SH-SY5Y (cell line): Measurements from ENCODE around the gene EIF4A3.

Experiments used
- GATA2 ChIP-seq: IDR thresholded peaks from 2 replicates; pipeline ENCODE4 v1.6.1; 2011; ENCODE audit warnings: mild to moderate bottlenecking, low read depth, low read length
- GATA3 ChIP-seq: IDR thresholded peaks from 2 replicates; pipeline ENCODE4 v1.6.1; 2011; ENCODE audit warnings: low read depth, mild to moderate bottlenecking, low read length, moderate library complexity

The EIF4A3 gene

GRCh38 chr17:80182118-80182844 lies 35.4 kb upstream of the EIF4A3 start:
- no peak for TF ChIP-seq GATA3
- TF ChIP-seq GATA2, result no peak

DNA sequence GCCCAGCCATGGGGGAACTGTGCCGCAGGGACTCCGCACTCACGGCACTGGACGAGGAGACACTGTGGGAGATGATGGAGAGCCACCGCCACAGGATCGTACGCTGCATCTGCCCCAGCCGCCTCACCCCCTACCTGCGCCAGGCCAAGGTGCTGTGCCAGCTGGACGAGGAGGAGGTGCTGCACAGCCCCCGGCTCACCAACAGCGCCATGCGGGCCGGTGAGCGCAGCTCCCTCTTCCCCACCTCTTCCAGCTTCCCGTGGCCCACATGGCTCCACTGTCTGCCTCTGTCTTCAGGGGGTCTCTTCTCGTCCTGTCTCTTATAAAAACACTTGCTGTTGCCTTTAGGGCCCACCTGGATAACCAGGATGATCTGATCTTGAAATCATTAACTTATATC lies 34.5 kb upstream of the EIF4A3 start:
- no peak for TF ChIP-seq GATA3
- no peak for TF ChIP-seq GATA2

- TF ChIP-seq GATA3, result no peak
- no peak for TF ChIP-seq GATA2
Measured at GRCh38 chr17:80180192-80180591, 33.3 kb upstream of the EIF4A3 start.

- TF ChIP-seq GATA2 (no peak), GATA3 (no peak)
Measured at GRCh38 chr17:80177986-80178595, 31.2 kb upstream of the EIF4A3 start.

DNA sequence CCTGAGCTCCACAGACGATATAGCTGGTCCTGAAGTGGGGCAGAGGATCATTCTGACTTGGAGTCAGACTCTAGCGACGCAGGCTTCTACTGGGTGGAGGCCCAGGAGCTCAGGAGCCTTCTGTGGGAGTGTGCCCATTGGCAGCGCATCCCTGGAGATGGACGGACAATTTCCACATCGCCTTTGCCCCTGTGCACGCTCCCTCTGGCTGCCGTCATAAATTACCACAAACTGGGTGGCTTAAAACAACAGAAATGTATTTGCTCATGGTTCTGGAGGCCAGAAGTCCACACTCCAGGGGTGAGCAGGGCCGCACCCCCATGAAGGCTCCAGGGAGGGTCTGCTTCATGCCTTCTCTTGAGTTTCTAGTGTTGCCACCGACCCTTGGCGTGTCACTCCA lies 29.8 kb upstream of the EIF4A3 start:
- no peak for TF ChIP-seq GATA2
- TF ChIP-seq GATA3, result no peak

GRCh38 chr17:80173916-80174315 lies 27.0 kb upstream of the EIF4A3 start:
- TF ChIP-seq GATA2 (no peak), GATA3 (no peak)

DNA sequence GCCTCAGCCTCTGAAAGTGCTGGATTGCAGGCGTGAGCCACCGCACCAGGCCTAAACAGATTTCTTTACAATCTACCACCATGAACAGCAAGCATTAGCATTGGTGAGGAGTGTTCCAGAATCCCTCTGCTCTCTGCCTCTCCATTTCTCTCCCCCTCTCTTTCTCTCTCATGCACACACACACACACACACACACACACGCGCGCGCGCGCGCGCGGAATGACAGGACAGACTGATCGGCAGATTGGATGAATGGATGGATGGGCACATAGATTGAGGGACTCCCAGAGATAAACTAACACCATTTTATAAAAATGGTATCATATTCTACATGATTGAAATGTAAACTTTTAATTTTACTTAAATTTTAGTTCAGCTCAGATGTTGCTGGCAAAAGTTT lies 26.2 kb upstream of the EIF4A3 start:
- no peak for TF ChIP-seq GATA2
- TF ChIP-seq GATA3, result no peak

DNA sequence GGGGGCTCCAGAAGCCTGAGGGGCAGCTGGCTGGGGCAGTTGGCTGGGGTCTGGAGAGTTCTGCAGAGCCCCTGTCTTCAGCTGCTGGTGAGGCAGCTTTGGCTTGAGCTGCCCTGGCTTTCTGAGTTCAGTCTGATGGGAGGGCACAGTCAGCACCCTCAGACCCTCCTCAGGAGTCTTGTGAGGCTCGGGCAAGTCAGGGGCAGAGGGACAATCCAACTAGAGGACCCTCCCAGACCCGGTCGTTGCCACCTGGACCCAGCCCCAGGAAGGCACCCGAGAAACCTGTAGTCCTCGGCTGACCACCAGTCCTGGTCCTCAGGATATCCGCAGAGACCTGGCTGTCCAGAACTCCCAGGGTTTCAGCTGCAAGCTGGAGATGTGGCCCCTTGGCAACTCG lies 24.8 kb upstream of the EIF4A3 start:
- TF ChIP-seq GATA3, result no peak

GRCh38 chr17:80169784-80170500 lies 23.0 kb upstream of the EIF4A3 start, which contains the start of gene CARD14:
Gene CARD14 (plus strand): TSS chr17:80170030. CDS start chr17:80181439, 11,409 bp downstream.
- no peak for TF ChIP-seq GATA3
- no peak for TF ChIP-seq GATA2

DNA sequence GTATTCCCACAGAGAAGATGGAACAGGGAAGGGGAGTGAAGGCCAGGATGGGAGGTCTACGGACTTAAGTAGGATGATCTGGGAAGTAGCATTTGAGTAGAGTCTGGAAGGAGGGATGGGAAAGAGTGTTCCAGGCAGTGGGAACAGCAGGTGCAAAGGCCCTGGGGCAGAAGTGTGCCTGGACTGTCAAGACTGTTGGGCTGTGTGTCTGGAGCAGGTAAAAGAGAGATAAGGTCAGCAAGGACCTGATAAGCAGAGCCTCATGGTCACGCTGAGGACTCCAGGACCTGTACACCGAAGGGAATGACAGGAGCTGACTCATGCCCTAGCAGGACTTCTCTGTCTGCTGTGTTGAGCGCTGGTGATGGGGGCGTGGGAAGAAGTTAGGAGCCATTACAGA lies 22.2 kb upstream of the EIF4A3 start:
- TF ChIP-seq GATA3 (no peak), GATA2 (no peak)

GRCh38 chr17:80168371-80168770 lies 21.4 kb upstream of the EIF4A3 start:
- TF ChIP-seq GATA2 (no peak), GATA3 (no peak)

- no peak for TF ChIP-seq GATA2
- TF ChIP-seq GATA3, result no peak
Measured at GRCh38 chr17:80166446-80166845, 19.5 kb upstream of the EIF4A3 start.

- TF ChIP-seq GATA2 (no peak), GATA3 (no peak)
Measured at GRCh38 chr17:80164185-80164584, 17.3 kb upstream of the EIF4A3 start.

GRCh38 chr17:80163336-80163735 lies 16.4 kb upstream of the EIF4A3 start:
- TF ChIP-seq GATA2 (no peak), GATA3 (no peak)

- TF ChIP-seq GATA3 (no peak), GATA2 (peak; percentile 57; the same call in 1 of the 2 replicates)
Measured at GRCh38 chr17:80160536-80160935, 13.6 kb upstream of the EIF4A3 start.
